Transverse colon (tissue), 4 donors: Measurements from ENCODE around the gene TAGAP. TPM values are rescaled to one million over a fixed set of nuclear protein-coding genes. Genes with fewer than 3 reads are reported as not detected.

Experiments used
- DNase-seq: peaks from one replicate; pipeline ENCODE4 v3.0.0-alpha.2; 2019
- H3K27ac ChIP-seq, 4 donors: fragments of 200-600 bp; sonication (generic); 2 replicates each; pipeline ENCODE4 v1.5.1; 2016 to 2018; ENCODE audit warnings: inconsistent platforms in 4 of 4
- H3K27me3 ChIP-seq: fragments of 200-600 bp; sonication (generic); 2 replicates; pipeline ENCODE4 v1.5.1; 2017; ENCODE audit warnings: inconsistent platforms
- H3K36me3 ChIP-seq, 4 donors: fragments of 200-600 bp; sonication (generic); 2 replicates each; pipeline ENCODE4 v1.5.1; 2017 to 2019; ENCODE audit warnings: inconsistent platforms in 4 of 4
- H3K4me1 ChIP-seq, 4 donors: fragments of 200-600 bp; sonication (generic); 2 replicates each; pipeline ENCODE4 v1.5.1; 2017 to 2020; ENCODE audit warnings: inconsistent platforms in 4 of 4
- H3K4me3 ChIP-seq, 4 donors: fragments of 200-600 bp; sonication (generic); 1 replicate in 1 of 4; 2 replicates in 3 of 4; pipeline versions ENCODE4 v1.5.1 to v1.6.1; 2017 to 2019; ENCODE audit warnings: inconsistent platforms in 4 of 4
- H3K9me3 ChIP-seq, 2 donors: fragments of 200-600 bp; sonication (generic); 2 replicates each; pipeline ENCODE4 v1.5.1; 2017 to 2019; ENCODE audit warnings: inconsistent platforms in 2 of 2
- EP300 ChIP-seq: sonication (generic); formaldehyde crosslinking; IDR thresholded peaks from one replicate; pipeline ENCODE4 v1.6.1; 2017; ENCODE audit warnings: antibody characterized with exemption, low read depth
- POLR2A ChIP-seq: fragments of 450-650 bp; IDR thresholded peaks from one replicate; pipeline ENCODE4 v1.6.1; 2016; ENCODE audit warnings: antibody characterized with exemption, mild to moderate bottlenecking, moderate library complexity
- POLR2AphosphoS5 ChIP-seq, 3 donors: sonication (generic); formaldehyde crosslinking; IDR thresholded peaks; one replicate each; pipeline ENCODE4 v1.6.1; 2016; ENCODE audit warnings: antibody characterized with exemption in 3 of 3
- WGBS, 2 donors: methylation state at CpG; one replicate each; pipeline ENCODE4 v1.1.5; 2018; ENCODE audit warnings: low coverage in 1 of 2; 5-methylcytosine and 5-hydroxymethylcytosine counted together
- in situ Hi-C, 4 donors: fragments of 200-750 bp; cut with MboI; loops; one replicate each; pipeline versions ENCODE4 v1.15.0 to v1.15.1; 2017; ENCODE audit warnings: low sequenced_read_pairs in 3 of 4, low pct_ligation_motif_present in 1 of 4, low pct_unique_long_range_greater_than_20kb in 1 of 4
- intact Hi-C: fragments of 100-400 bp; cut with DNase I; formaldehyde crosslinking; loops from one replicate; pipeline ENCODE4 v1.15.1; 2023; ENCODE audit warnings: low total_unique reads
- total RNA-seq, 4 donors: library from RNA; depleted of rRNA; stranded (reverse); fragments of >200 nt; gene quantifications; one replicate each; pipeline ENCODE4 v1.1.0, GENCODE V29; 2016
- TF ChIP-seq, protein P1 (sequence below), 5 experiments: fragments of 200-600 bp in 3 of 5; fragments of 450-650 bp in 2 of 5; sonication (generic) in 3 of 5; IDR thresholded peaks; 1 replicate in 2 of 5; 2 replicates in 3 of 5; pipeline ENCODE4 v1.5.1; 2016 to 2017; ENCODE audit warnings: antibody characterized with exemption in 5 of 5, inconsistent platforms in 3 of 5, mild to moderate bottlenecking in 2 of 5, moderate library complexity in 1 of 5

Gene TAGAP
- total RNA-seq = 10 to 100 TPM in 2 of 4 donors, 1 to 10 TPM in 2; 5.1 to 10.3 (median 8.9) TPM

DNA sequence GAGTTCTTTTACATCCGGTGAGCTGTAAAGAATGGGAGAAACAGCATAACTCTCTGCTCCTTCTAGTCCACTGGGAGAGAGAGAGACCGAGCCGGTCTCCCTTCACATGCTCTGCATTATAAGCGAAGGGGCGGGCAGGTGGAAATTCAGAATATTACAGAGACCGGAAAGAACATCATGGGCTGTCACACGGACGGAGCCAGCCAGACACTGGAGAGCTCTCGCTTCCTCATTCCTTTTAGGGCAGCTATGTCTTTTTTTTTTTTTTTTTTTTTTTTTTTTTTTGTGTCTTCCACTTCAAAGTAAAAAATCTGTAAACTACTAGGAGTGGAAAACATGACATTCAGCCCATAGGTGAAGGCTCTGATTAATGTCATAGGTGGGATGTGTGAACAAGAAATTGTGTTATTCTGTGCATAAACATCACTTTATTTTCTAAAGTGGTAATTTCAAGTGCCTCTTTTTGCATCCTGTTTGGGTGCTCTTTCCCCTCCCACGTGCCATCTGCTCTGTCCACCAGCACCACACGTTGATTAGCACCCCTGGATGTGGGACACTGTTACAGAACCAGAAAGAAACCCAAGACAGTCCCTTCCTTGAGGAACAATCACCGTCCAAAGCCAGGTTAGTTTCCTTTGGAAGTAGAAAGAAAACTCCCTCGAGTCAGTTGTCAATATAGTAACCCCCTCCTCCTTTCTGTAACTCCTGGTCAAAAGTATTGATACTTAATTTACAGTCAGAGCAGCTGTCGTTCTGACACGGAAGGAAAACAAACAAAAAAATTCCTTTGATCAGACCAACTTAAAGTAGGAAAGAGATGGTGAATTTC, at the start of gene TAGAP:
Gene TAGAP, minus strand, starts transcription at position 93 of the 829 bp plus-strand sequence. CDS start 845 bp downstream, outside the sequence.
- Histone ChIP-seq H3K4me3 (peak within 1 kb of the TSS in 3 of 4 donors; percentile 13 to 45 (median 15)), H3K9me3 (no peaks in the 10 kb centered on the region), H3K27me3 (no peaks in the 10 kb centered on the region), H3K27ac (peak within 1 kb of the TSS; percentile 59 to 67 (median 64)), H3K4me1 (peaks cover 0 to 11% (median 0%) of the 10 kb centered on the region in 4 donors), H3K36me3 (no peaks in the 10 kb centered on the region)
- intact Hi-C loops (loop anchor here (10.0 kb wide), 1 partner anchor 90 kb away; no protein-coding TSS in a partner anchor), in situ Hi-C loops (loop anchor here in 1 of 4 donors (10.0 kb wide), 1 partner anchor 60 kb away; no protein-coding TSS in a partner anchor)
- 18 to 19% methylated on average over 10 to 15 of the region's 15 CpGs for WGBS, 2 donors
- peak; percentile 83 for DNase-seq
- TF ChIP-seq, protein P1, sequence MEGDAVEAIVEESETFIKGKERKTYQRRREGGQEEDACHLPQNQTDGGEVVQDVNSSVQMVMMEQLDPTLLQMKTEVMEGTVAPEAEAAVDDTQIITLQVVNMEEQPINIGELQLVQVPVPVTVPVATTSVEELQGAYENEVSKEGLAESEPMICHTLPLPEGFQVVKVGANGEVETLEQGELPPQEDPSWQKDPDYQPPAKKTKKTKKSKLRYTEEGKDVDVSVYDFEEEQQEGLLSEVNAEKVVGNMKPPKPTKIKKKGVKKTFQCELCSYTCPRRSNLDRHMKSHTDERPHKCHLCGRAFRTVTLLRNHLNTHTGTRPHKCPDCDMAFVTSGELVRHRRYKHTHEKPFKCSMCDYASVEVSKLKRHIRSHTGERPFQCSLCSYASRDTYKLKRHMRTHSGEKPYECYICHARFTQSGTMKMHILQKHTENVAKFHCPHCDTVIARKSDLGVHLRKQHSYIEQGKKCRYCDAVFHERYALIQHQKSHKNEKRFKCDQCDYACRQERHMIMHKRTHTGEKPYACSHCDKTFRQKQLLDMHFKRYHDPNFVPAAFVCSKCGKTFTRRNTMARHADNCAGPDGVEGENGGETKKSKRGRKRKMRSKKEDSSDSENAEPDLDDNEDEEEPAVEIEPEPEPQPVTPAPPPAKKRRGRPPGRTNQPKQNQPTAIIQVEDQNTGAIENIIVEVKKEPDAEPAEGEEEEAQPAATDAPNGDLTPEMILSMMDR (IDR thresholded peaks at IDR 0.05) = no peak
- TF ChIP-seq EP300 (no peak), POLR2A (peak; percentile 83), POLR2AphosphoS5 (IDR thresholded peaks at IDR 0.05) (peak; percentile 84 to 92 (median 91))

DNA sequence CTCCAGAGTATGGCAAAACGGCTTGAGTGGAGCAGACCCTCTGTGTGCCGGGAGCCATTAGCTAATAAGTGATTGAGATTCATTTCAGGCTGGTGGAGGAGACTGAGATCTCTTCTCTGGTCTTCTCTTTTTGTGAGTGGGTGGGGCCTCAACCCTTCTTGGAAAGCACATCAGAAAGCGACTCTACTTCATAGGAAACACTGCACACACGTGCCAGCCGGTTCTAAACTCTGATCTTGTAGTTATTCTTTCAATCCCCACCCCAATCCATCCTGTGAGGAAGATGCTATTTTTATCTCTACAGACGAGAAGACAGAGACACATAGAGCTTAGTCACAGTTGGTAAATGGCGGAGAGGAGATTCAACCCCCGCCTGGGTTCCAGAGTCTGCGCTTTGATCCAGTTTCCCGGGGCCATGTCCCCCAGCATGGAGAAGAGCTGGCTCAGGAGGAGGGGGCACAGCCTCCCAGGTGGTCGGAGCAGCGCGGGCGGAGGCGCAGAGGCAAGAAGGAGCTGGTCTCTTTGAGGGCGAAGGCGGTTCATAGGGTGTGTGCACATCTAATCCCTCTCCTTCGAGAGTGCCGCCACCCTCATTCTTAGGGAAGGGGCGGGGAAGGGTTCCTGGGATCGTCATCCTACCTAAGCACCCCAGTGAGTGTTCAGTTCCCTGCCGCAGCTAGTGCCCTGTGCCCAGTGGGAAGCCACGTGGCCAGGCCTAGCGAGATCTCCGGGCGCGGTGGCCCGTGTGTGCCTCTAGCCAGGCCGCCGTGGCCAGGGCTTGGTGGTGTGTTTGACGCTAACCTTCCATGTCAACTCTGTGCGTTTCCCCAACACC, 49.0 kb upstream of the TAGAP start:
- Histone ChIP-seq H3K4me3 (no peak overlapping the region), H3K9me3 (no peaks in the 10 kb centered on the region), H3K27ac (no peak overlapping the region), H3K27me3 (no peaks in the 10 kb centered on the region), H3K36me3 (no peaks in the 10 kb centered on the region), H3K4me1 (no peaks in the 10 kb centered on the region)
- TF ChIP-seq POLR2A (no peak), EP300 (no peak), POLR2AphosphoS5 (IDR thresholded peaks at IDR 0.05) (no peak)
- TF ChIP-seq, protein P1 (IDR thresholded peaks at IDR 0.05) = no peak
- in situ Hi-C loops (no loop called here), intact Hi-C loops (no loop called here)
- WGBS, 2 donors = 82 to 86% methylated on average over 8 to 32 of the region's 32 CpGs
- no peak for DNase-seq

GRCh38 chr6:159092631-159093030, 47.8 kb upstream of the TAGAP start:
- TF ChIP-seq EP300 (no peak), POLR2AphosphoS5 (IDR thresholded peaks at IDR 0.05) (no peak), POLR2A (no peak)
- TF ChIP-seq, protein P1 (IDR thresholded peaks at IDR 0.05) = no peak
- intact Hi-C loops = no loop called here
- in situ Hi-C loops = no loop called here
- no peaks in the 10 kb centered on the region for H3K27me3 ChIP-seq
- no peaks in the 10 kb centered on the region for H3K9me3 ChIP-seq
- no peak for DNase-seq
- no peaks in the 10 kb centered on the region for H3K4me1 ChIP-seq
- no peak overlapping the region for H3K4me3 ChIP-seq
- H3K36me3 ChIP-seq = no peaks in the 10 kb centered on the region
- no peak overlapping the region for H3K27ac ChIP-seq
- whole genome bisulfite sequencing, 2 donors = 42 to 74% methylated on average over 4 to 5 of the region's 5 CpGs
